Activated CD8-positive, alpha-beta memory T cell treated with anti-CD3 and anti-CD28 coated beads for 36 hours (primary cell): Measurements from ENCODE around the gene UBAC2. TPM values are rescaled to one million over a fixed set of nuclear protein-coding genes. Genes with fewer than 3 reads are reported as not detected.

Experiments
- CTCF ChIA-PET: fragments of 350-600 bp; sonication (Branson Sonifier 250); formaldehyde crosslinking; loops from one replicate; lab custom pipeline; 2021; ENCODE audit warnings: antibody characterized with exemption; lab: Charles Lee
- POLR2A ChIA-PET: fragments of 350-600 bp; sonication (Branson Sonifier 250); formaldehyde crosslinking; loops from one replicate; lab custom pipeline; 2021; ENCODE audit warnings: antibody characterized with exemption; lab: Charles Lee
- total RNA-seq, 2 experiments: library from RNA; stranded (reverse); gene quantifications; one replicate each; pipeline ENCODE4 v1.2.3, GENCODE V29; 2021

The UBAC2 gene, protein sequence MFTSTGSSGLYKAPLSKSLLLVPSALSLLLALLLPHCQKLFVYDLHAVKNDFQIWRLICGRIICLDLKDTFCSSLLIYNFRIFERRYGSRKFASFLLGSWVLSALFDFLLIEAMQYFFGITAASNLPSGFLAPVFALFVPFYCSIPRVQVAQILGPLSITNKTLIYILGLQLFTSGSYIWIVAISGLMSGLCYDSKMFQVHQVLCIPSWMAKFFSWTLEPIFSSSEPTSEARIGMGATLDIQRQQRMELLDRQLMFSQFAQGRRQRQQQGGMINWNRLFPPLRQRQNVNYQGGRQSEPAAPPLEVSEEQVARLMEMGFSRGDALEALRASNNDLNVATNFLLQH
- 10 to 100 TPM; 61.6 to 62.4 TPM for total RNA-seq

DNA sequence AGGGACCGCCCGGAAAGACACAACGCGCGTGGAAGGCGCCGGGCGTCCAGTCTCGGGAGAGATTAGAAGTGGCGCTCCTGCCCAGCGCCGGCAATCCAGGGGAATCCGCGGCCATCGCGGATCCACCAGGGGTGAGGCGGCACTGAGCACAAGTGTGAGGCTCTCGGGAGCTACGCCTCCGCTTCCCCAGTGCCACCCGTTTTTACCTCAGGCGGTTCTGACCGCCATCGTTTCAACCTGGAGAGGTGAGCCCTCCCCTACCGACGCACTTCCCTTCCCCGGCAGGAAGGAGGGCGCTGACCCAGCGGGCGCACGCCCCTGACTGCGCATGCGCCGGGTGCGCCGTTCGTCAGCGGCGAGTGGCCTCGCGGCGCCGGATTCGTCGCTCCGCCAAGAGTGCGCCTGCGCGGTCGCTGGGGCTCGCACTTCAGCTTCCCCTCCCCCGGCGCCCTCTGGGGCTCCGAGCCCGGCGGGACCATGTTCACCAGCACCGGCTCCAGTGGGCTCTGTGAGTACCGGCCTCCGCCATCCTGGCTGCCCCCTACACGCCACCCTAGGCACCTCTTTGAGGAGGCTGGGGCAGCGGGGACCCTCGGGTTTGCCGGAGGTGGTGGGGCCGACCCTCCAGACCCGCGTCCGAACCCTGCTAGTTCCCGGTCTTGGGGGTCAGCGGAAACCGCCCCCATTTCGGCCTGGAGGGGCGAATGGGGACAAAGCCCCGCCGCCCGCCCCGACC, at the start of gene UBAC2:
UBAC2 (plus strand) TSS at position 423 of the 736 bp plus-strand sequence; CDS start at position 478, 55 bp downstream.
- CTCF ChIA-PET = interaction anchor here (0.6 to 1.8 kb wide), 9 partner anchors 18 to 237 kb away, joined by 3 to 6 read pairs (median 4); partner anchors contain the start of gene GPR18
- POLR2A ChIA-PET = interaction anchor here (0.5 to 2.3 kb wide), 18 partner anchors 14 to 249 kb away, joined by 3 to 27 read pairs (median 4); partner anchors contain the start of gene GPR18

DNA sequence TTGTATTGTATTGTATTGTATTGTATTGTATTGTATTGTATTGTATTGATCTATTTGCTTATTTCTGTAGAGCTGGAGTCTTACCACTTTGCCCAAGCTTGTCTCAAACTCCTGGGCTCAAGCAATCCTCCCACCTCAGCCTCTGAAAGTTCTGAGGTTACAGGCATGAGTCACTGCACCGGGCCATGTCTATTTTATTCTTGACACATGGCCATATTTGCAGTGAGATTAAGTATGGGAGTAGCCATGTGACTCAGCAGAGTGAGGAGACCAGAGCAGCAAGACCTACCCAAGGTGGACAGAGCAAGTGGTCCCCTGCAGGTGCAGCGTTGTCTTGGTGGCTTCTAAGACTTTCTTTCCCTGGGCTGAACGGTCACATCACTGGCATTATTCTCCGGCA, 49.1 kb upstream of the UBAC2 start:
- POLR2A ChIA-PET = interaction anchor here (0.6 kb wide), 1 partner anchor 151 kb away, joined by 4 read pairs; no protein-coding TSS in a partner anchor
- CTCF ChIA-PET = no interaction called here

DNA sequence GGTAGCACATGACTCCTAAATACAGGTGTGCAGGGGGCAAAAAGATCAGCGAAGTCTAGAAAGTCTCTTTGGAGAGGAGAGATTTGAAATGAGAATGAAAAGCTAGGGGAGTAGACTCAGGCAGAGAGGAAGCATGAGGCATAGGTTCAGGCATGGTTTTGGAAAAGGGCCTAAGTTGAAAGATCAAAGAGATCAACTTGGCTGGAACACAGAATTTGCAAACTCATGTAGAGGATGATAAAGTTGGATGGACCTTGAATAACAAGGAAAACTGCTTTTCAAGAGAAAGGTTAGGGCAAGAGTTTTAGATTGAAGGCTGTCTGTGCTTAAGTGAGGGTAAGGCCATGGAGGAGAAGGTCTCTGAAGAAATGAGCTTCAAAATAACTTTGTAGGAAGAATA, 47.4 kb upstream of the UBAC2 start:
- CTCF ChIA-PET = no interaction called here
- POLR2A ChIA-PET = no interaction called here

DNA sequence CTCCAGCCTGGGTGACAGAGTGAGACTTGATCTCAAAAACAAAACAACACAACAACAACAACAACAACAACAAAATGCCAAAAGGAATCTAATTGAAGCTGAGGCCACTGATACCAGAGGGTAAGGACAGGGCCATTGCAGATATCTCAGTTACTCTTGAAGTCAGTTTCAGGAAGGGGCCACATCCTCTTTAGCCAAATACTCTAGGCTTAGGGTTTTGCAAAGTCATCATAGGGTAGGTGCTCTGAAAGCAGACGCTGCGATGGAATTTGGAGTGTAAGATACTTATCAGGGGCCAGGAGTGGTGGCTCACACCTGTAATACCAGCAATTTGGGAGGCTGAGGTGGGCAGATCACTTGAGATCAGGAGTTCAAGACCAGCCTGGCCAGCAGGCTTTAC, 46.6 kb upstream of the UBAC2 start:
- ChIA-PET POLR2A (no interaction called here), CTCF (no interaction called here)

DNA sequence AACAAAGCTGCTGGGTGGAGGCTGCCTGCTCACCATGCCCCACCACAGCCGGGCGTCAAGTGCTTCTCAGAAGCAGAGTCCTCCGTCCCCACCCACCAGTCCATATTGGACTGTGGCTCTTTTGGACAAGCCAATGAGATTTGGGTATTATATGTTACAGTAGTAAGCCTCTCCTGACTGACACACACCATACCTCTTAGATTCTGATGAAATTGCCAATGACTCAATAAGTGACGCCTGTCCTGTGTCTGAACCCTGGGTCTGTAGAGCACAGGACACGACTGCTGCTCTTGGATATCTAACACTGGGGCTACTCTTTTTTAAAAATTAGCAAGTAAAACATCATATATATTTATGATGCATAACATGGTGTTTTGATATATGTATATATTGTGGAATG, 44.8 kb upstream of the UBAC2 start:
- ChIA-PET POLR2A (no interaction called here), CTCF (no interaction called here)

DNA sequence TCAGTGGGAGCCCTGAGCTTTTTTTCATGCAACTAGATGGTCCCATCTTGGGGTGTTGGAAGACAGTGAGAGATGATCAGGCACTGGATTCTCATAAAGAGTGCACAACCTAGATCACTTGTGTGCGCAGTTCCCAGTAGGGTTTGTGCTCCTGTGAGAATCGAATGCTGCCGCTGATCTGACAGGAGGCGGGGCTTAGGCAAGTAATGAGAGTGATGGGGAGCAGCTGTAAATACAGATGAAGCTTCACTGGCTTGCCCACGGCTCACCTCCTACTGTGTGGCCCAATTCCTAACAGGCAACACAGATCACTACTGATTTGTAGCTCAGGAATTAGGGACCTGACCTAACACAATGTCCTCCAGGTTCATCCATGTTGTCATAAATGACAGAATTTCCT, 43.6 kb upstream of the UBAC2 start:
- CTCF ChIA-PET = interaction anchor here (0.7 kb wide), 1 partner anchor 268 kb away, joined by 4 read pairs; no protein-coding TSS in a partner anchor

DNA sequence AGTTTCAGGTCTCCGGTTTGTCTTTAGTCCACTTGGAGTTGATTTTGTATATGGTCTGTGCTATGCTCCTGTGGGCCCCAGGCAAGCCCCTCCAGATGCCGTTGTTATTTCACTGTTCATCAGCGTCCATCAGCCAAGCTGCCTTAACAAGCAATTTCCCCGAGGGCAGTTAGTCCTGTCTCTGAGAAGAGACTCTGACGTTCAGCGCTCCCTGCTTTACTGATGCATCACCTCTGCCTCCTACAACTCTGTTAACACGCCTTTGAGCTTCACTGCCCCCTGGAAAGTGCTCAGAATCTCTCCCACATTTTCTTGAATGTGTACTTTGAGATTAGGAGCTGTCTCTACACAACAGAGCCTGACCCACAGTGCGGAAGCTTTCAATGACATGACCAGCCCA, 41.8 kb upstream of the UBAC2 start:
- CTCF ChIA-PET = no interaction called here

More for the DNA sequence above, 43.6 kb upstream of the UBAC2 start:
- POLR2A ChIA-PET = interaction anchor here (0.5 kb wide), 1 partner anchor 46 kb away, joined by 3 read pairs; no protein-coding TSS in a partner anchor

DNA sequence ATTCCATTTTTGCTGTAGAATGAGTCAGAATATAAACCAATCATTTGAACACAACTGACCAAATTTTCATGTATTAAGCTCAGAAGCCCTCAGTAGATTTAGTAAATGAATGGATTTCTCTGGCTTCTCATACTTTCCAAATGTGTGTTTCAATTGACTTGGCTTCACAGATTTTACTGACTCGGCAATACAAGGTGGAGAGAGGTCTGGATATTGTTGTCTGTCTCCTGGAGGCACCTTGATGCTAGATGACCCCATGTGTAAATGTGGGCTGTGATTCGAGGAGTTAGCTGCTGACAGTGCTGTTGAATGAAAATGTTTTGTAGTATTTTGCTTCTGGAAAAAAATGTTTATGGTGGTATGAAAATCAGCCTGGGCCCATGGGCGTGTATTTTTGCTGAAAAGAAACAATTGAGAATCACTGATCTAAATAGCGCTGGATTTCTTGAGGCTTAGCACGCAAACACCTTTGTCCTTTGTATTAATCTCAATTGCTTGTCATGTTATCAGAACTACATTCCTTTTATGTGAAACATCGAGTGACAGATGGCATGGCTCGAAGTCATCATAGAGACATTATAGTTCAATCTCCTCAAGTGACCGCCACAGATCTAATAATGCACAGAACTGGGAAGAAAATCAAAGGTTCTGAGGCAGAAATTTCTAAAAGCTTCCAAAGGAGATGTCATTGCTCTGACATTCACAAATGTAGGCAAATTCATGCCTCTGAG, 41.2 kb upstream of the UBAC2 start:
- ChIA-PET CTCF (no interaction called here), POLR2A (no interaction called here)

More for the DNA sequence above, 41.8 kb upstream of the UBAC2 start:
- POLR2A ChIA-PET = no interaction called here

DNA sequence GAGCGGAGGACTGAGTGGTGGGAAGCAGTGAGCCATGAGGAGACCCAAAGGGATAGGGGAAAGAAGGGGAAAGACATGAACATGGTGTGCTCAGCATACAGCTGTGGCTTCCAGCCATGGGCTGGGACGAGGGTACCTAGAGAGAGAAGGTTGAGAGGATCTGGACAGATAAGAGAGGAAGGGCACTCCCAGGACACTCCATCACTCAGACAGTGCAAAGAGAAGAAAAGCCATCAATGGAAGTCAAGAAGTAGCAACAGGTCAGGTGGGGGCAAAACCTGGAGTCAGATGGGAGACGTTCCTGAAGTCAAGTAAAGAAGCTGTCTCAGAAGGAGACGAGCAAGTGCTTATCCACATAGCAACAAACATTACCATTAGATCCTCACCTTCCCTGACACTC, 40.2 kb upstream of the UBAC2 start:
- CTCF ChIA-PET = no interaction called here
- POLR2A ChIA-PET = no interaction called here

DNA sequence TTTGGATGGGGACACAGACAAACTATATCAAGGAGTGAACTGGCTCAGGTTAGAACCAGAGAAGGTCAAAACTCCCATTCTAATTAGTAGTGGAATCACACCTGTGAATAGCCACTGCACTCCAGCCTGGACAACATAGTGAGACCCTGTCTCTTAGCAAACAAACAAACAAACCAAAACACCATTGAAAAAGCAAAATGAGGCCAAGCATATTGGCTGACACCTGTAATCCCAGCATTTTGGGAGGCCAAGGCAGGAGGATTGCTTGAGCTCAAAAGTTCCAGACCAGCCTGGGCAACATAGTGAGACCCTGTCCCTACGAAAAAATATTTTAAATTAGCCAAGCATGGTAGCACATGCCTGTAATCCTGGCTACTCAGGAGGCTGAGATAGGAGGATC, 39.1 kb upstream of the UBAC2 start:
- ChIA-PET CTCF (no interaction called here), POLR2A (no interaction called here)

DNA sequence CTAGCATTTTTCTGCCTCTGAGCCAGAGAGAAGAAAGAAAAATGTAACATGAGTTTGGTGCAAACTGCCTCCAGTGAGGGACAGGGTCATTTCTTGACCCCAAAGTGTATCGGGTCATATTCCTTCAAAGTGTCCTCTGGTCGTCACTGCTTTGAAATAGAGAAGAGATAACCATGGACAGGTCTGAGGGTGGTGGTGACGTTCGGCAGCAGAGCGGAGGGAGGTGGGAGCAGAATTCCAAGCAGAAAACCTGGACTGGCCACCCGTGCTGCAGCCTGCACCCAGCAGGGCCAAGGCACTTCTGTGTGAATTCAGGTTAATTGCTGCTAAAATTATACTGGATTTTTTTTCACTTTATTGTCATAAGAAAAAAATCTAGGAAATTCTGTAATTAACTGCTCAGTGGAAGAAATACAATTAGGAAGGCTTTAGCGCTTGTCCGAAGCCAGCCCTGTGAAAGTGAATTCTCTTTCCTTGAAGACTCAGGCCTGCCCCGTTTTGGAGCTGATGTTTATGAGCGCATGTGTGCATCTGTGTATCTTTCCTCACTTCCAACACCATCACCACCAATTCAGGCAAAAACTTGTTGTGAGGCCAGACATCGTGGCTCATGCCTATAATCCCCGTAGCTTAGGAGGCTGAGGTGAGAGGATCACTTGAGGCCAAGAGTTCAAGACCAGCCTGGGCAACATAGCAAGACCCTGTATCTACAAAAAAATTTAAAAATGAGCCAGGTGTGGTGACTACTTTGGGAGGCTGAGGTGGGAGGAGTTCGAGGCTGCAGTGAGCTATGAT, 37.9 kb upstream of the UBAC2 start:
- CTCF ChIA-PET = no interaction called here
- POLR2A ChIA-PET = no interaction called here

DNA sequence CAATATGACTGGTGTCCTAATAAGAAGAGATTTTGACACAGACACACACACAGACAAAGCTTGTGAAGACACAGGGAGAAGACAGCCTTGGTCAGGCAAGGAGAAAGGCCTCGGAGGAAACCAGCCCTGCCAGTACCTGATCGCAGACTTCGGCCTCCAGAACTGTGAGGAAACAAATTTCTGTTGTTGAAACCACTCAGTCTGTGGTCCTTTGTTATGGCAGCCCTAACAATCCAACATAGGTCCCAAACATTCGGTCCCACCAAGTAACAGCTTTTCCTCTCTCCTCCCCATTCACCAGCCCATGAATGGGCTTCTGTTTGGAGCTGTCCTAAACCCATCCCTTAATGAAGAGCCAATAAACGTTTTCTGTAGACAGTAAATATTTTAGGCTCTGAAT, 36.4 kb upstream of the UBAC2 start:
- POLR2A ChIA-PET = no interaction called here
- CTCF ChIA-PET = no interaction called here

DNA sequence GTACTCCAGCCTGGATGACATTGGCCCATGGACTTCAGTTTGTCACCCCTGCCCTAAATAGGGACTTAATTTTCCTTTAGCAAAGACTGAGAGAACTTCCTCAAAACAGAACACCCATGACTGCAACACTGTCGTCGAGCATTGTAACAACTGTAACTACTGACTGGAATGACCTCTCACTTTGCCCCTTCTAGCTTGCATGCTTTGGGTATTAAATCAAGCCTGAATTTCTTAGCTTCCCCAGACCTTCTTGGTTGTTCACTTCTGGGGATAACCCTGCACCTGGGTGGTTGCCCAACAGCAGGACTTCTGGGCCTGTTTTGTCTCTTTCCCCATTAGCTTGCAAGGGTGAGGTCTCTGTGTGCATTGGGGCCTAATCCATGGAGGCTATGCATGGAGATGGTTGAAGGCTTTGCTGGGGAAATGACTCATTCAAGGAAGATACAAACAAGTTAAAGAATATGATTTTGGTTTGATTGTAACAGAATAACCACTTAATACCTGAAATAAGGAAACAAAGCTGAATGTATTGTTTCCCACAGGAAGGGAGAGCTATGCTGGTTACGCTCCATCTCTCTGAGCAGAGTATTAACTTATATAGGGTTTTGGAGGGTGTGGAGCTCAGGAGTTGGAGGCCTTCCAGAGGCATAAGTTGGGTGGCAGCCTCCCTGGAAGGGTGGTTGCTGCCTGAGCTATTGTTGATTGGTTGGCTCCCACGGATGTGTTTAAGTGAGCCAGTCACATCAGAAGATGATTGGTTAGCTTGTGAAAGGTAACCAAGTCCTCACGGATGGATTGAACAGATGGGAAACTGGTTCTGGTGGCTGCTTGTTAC, 34.7 kb upstream of the UBAC2 start:
- CTCF ChIA-PET = interaction anchor here (0.6 kb wide), 1 partner anchor 65 kb away, joined by 5 read pairs; no protein-coding TSS in a partner anchor
- POLR2A ChIA-PET = no interaction called here

DNA sequence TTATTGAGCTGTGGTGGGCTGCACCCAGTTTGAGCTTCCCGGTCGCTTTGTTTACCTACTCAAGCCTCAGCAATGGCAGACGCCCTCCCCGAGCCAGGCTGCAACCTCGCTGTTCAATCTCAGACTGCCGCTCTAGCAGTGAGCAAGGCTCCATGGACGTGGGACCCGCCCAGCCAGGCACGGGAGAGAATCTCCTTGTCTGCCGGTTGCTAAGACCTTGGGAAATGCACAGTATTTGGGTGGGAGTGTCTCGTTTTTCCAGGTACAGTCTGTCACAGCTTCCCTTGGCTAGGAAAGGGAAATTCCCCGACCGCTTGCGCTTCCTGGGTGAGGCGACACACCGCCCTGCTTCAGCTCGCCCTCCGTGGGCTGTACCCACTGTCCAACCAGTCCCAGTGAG, 27.7 kb upstream of the UBAC2 start:
- ChIA-PET CTCF (interaction anchor here (1.4 kb wide), 1 partner anchor 93 kb away, joined by 4 read pairs; no protein-coding TSS in a partner anchor), POLR2A (no interaction called here)

DNA sequence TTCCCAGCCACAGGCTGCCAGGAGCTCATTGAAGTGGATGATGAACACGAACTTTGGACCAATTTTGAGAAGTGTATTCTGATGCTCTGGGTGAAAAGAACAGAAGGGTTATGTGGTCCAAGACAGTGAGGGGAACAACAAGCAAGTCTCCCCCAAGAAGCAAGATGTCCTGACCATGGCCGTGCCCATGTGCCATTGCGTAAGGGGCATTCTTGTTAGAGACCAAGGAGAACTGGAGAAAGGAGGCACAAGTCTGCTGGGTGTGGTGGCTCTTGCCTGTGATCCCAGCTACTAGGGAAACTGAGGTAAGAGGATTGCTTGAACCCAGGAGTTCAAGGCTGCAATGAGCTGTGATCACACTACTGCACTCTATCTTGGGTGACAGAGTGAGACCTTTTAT, 27.0 kb upstream of the UBAC2 start:
- POLR2A ChIA-PET = no interaction called here
- CTCF ChIA-PET = interaction anchor here (1.0 to 1.4 kb wide), 2 partner anchors 92 kb away, joined by 3 to 4 read pairs; no protein-coding TSS in a partner anchor

DNA sequence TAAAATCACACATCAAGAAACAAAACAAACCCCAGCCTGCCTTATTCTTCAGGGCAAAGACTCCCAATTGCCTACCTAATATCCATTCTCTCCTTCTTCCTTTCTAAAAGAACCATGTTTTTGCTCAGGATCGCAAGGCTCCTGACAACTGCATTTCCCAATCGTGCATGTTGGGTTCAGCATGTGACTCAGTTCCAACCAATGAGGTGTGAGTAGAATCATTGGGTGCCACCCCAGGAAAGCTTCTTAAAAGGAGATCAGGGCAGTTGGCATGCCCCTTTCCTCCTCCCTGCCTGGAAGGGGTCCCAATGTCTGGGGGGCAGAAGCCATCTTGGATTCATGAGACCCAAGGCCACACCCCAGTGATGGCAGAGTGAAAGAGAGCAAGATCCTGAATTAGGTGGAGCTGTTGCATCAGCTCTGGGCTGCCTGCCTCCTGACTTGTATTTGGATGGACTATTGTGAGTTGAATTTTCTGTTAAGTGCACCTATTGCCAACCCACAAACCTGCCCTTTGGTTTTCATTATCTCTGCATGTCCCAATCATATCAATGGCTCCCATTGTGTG, 26.0 kb upstream of the UBAC2 start:
- POLR2A ChIA-PET = interaction anchor here (0.6 kb wide), 1 partner anchor 30 kb away, joined by 4 read pairs; no protein-coding TSS in a partner anchor
- CTCF ChIA-PET = interaction anchor here (1.0 kb wide), 1 partner anchor 91 kb away, joined by 3 read pairs; no protein-coding TSS in a partner anchor
